ENCODE data around the gene ELP4. TPM values are rescaled to one million over a fixed set of nuclear protein-coding genes. Genes with fewer than 3 reads are reported as not detected.

Gene ELP4
- total and polyA plus RNA-seq, 2 experiments from 2014 or later = 12.3 to 25.1 TPM

- Histone ChIP-seq H3K79me2 (no peaks in the 10 kb centered on the region), H4K20me1 (ENCODE audit: insufficient read depth, poor library complexity, severe bottlenecking) (no peaks in the 10 kb centered on the region), H3K4me1 (ENCODE audit: insufficient read depth) (no peaks in the 10 kb centered on the region), H2AFZ (no peak overlapping the region), H3K27ac (no peak overlapping the region), H3K4me3 (no peak overlapping the region), H3K36me3 (replicated peaks; ENCODE audit: insufficient read depth, low read depth) (no peaks in the 10 kb centered on the region), H3K27me3 (peaks cover 95% of the 10 kb centered on the region), H3K4me2 (no peak overlapping the region), H3K9me2 (replicated peaks; ENCODE audit: insufficient read depth) (no peaks in the 10 kb centered on the region), H3K9me3 (ENCODE audit: low read depth) (no peaks in the 10 kb centered on the region)
- no peak for DNase-seq (ENCODE audit: low spot score)
- WGBS (ENCODE audit: low lambda C conversion rate, missing lambda C conversion rate) = 59% methylated on average over 1 of the region's 1 CpG
- TF ChIP-seq EZH2phosphoT487 (IDR thresholded peaks at IDR 0.05; ENCODE audit: low read depth, severe bottlenecking, unreplicated experiment) = no peak
- no peak for TF ChIP-seq CTCF (IDR thresholded peaks at IDR 0.05; ENCODE audit: poor library complexity)
These were observed 324.7 kb downstream of the ELP4 start for GRCh38 chr11:31834237-31834636.

Other genes starting within 250 kb of the ELP4 start
- 1.9 and 2.4 TPM in 2 replicates for gene DCDC1, start 140.0 kb upstream of the ELP4 start, total RNA-seq
- gene DCDC1, start 140.0 kb upstream of the ELP4 start, polyA plus RNA-seq = 0.63 and 1.3 TPM in 2 replicates
- gene DNAJC24, start 139.9 kb upstream of the ELP4 start, total RNA-seq = 13.6 and 19.1 TPM in 2 replicates
- gene DNAJC24, start 139.9 kb upstream of the ELP4 start, polyA plus RNA-seq = 6.7 and 8.6 TPM in 2 replicates
- 8.0 and 17.0 TPM in 2 replicates for gene IMMP1L, start 145 bp upstream of the ELP4 start, total RNA-seq
- gene IMMP1L, start 145 bp upstream of the ELP4 start, polyA plus RNA-seq = 30.2 and 33.6 TPM in 2 replicates